ENCODE data around the gene RGS17.

Gene RGS17

GRCh38 chr6:153044295-153044694 lies 86.8 kb downstream of the RGS17 start:
- DNase-seq: no peak
- Histone ChIP-seq H3K27me3 (replicated peaks in 2 of 5; ENCODE audit: control insufficient read depth in 4 of 5, insufficient read depth in 5 of 5, low read length in 4 of 5) (no peaks in the 10 kb centered on the region), H3K4me3 (ENCODE audit: control insufficient read depth in 1 of 7, extremely low read depth in 1 of 7, insufficient read depth in 4 of 7, low read depth in 2 of 7, low read length in 6 of 7) (no peak overlapping the region), H3K9me3 (ENCODE audit: control extremely low read depth in 1 of 5, control insufficient read depth in 4 of 5, insufficient read depth in 2 of 5, low read depth in 1 of 5, low read length in 4 of 5) (no peaks in the 10 kb centered on the region), H3K4me1 (ENCODE audit: control extremely low read depth in 1 of 4, control insufficient read depth in 4 of 4, insufficient read depth in 4 of 4, low read length in 3 of 4) (no peaks in the 10 kb centered on the region), H3K27ac (ENCODE audit: insufficient read depth in 1 of 2, low read depth in 1 of 2, low read length in 2 of 2, poor library complexity in 1 of 2, severe bottlenecking in 2 of 2) (no peak overlapping the region), H3K36me3 (ENCODE audit: control insufficient read depth in 4 of 4, insufficient read depth in 4 of 4, low read length in 3 of 4) (no peaks in the 10 kb centered on the region)
- WGBS (ENCODE audit: insufficient coverage): no CpG with 5 or more reads among the region's 4 CpGs
- CTCF ChIA-PET: no interaction called here
- POLR2A ChIA-PET: no interaction called here

DNA sequence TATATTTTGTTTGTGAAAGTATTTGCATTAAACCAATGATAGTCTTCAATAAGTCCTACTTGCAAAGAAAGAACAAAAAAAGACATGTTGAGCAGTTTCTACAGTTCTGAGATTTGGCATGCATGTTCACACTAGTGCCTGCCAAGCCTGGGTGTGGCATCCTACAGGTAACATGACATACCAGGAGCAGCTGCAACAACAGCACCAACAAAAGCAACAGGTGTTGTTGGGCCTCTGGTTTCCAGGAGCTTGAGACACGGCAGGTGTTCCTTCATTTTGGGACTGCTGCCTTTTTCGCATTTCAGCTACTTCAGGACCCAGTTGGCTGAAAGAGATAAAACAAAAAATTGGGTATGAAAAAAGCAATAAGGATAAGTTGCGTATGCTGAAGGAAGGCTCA lies 87.4 kb downstream of the RGS17 start:
- CTCF ChIA-PET: interaction anchor here (1.4 kb wide), 1 partner anchor 13 kb away, joined by 4 read pairs; no protein-coding TSS in a partner anchor
- WGBS (ENCODE audit: insufficient coverage): 98% methylated on average over 3 of the region's 3 CpGs

DNA sequence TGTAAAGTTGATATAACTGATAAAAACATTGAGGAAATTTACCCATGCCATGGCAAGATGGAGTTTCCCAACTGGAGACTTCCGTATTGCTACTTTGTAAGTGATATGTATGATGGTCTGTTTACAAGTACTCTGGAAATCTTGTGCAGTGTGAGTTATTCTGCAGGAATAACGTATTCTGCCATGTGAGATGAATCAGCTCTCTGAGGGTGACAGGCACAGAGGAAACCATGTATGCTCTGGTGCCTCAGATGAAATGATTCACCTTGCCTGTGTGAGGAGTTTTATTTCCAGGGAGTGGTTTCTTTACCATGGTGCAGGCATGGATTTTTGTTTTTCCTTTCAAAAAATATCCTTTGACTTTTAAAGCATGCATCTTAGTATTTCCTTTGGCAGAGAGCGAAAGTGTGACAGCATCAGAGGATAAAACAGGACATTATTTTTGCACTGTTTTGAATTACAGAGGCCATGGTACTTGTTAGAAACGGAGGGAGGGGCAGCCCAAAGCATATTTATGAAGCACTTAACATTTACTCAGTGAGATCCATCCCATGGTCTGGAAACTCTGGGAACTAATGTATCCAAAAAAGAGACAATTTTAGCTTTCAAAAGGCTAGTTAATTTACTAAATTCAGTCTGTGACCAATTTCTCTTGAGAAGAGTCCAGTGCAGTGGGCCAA lies 92.6 kb downstream of the RGS17 start:
- Histone ChIP-seq H3K4me1 (ENCODE audit: control extremely low read depth in 1 of 4, control insufficient read depth in 4 of 4, insufficient read depth in 4 of 4, low read length in 3 of 4) (no peaks in the 10 kb centered on the region), H3K36me3 (ENCODE audit: control insufficient read depth in 4 of 4, insufficient read depth in 4 of 4, low read length in 3 of 4) (no peaks in the 10 kb centered on the region), H3K9me3 (ENCODE audit: control extremely low read depth in 1 of 5, control insufficient read depth in 4 of 5, insufficient read depth in 2 of 5, low read depth in 1 of 5, low read length in 4 of 5) (no peaks in the 10 kb centered on the region), H3K27me3 (replicated peaks in 2 of 5; ENCODE audit: control insufficient read depth in 4 of 5, insufficient read depth in 5 of 5, low read length in 4 of 5) (no peaks in the 10 kb centered on the region), H3K27ac (ENCODE audit: insufficient read depth in 1 of 2, low read depth in 1 of 2, low read length in 2 of 2, poor library complexity in 1 of 2, severe bottlenecking in 2 of 2) (no peak overlapping the region), H3K4me3 (ENCODE audit: control insufficient read depth in 1 of 7, extremely low read depth in 1 of 7, insufficient read depth in 4 of 7, low read depth in 2 of 7, low read length in 6 of 7) (no peak overlapping the region)
- ChIA-PET POLR2A (no interaction called here), CTCF (interaction anchor here (1.1 kb wide), 1 partner anchor 193 kb away, joined by 3 read pairs; no protein-coding TSS in a partner anchor)
- DNase-seq: no peak
- WGBS (ENCODE audit: insufficient coverage): 67% methylated on average over 3 of the region's 4 CpGs

More for the DNA sequence above, 87.4 kb downstream of the RGS17 start:
- H3K27me3 ChIP-seq (replicated peaks in 2 of 5; ENCODE audit: control insufficient read depth in 4 of 5, insufficient read depth in 5 of 5, low read length in 4 of 5): no peaks in the 10 kb centered on the region
- H3K4me1 ChIP-seq (ENCODE audit: control extremely low read depth in 1 of 4, control insufficient read depth in 4 of 4, insufficient read depth in 4 of 4, low read length in 3 of 4): no peaks in the 10 kb centered on the region
- DNase-seq: no peak
- H3K9me3 ChIP-seq (ENCODE audit: control extremely low read depth in 1 of 5, control insufficient read depth in 4 of 5, insufficient read depth in 2 of 5, low read depth in 1 of 5, low read length in 4 of 5): no peaks in the 10 kb centered on the region
- H3K36me3 ChIP-seq (ENCODE audit: control insufficient read depth in 4 of 4, insufficient read depth in 4 of 4, low read length in 3 of 4): no peaks in the 10 kb centered on the region
- no peak overlapping the region for H3K27ac ChIP-seq (ENCODE audit: insufficient read depth in 1 of 2, low read depth in 1 of 2, low read length in 2 of 2, poor library complexity in 1 of 2, severe bottlenecking in 2 of 2)
- POLR2A ChIA-PET: no interaction called here
- no peak overlapping the region for H3K4me3 ChIP-seq (ENCODE audit: control insufficient read depth in 1 of 7, extremely low read depth in 1 of 7, insufficient read depth in 4 of 7, low read depth in 2 of 7, low read length in 6 of 7)

GRCh38 chr6:153034139-153034538 lies 96.9 kb downstream of the RGS17 start:
- H3K4me3 ChIP-seq (ENCODE audit: control insufficient read depth in 1 of 7, extremely low read depth in 1 of 7, insufficient read depth in 4 of 7, low read depth in 2 of 7, low read length in 6 of 7): no peak overlapping the region
- H3K9me3 ChIP-seq (ENCODE audit: control extremely low read depth in 1 of 5, control insufficient read depth in 4 of 5, insufficient read depth in 2 of 5, low read depth in 1 of 5, low read length in 4 of 5): no peaks in the 10 kb centered on the region
- 94% methylated on average over 7 of the region's 9 CpGs for WGBS (ENCODE audit: insufficient coverage)
- H3K27ac ChIP-seq (ENCODE audit: insufficient read depth in 1 of 2, low read depth in 1 of 2, low read length in 2 of 2, poor library complexity in 1 of 2, severe bottlenecking in 2 of 2): no peak overlapping the region
- no peak for DNase-seq
- H3K27me3 ChIP-seq (replicated peaks in 2 of 5; ENCODE audit: control insufficient read depth in 4 of 5, insufficient read depth in 5 of 5, low read length in 4 of 5): no peaks in the 10 kb centered on the region
- H3K36me3 ChIP-seq (ENCODE audit: control insufficient read depth in 4 of 4, insufficient read depth in 4 of 4, low read length in 3 of 4): no peaks in the 10 kb centered on the region
- ChIA-PET CTCF (interaction anchor here (0.5 to 1.7 kb wide), 7 partner anchors 58 to 478 kb away, joined by 3 to 5 read pairs (median 3); no protein-coding TSS in a partner anchor), POLR2A (no interaction called here)
- peaks cover 0 to 2% (median 0%) of the 10 kb centered on the region in 4 experiments for H3K4me1 ChIP-seq (ENCODE audit: control extremely low read depth in 1 of 4, control insufficient read depth in 4 of 4, insufficient read depth in 4 of 4, low read length in 3 of 4)

DNA sequence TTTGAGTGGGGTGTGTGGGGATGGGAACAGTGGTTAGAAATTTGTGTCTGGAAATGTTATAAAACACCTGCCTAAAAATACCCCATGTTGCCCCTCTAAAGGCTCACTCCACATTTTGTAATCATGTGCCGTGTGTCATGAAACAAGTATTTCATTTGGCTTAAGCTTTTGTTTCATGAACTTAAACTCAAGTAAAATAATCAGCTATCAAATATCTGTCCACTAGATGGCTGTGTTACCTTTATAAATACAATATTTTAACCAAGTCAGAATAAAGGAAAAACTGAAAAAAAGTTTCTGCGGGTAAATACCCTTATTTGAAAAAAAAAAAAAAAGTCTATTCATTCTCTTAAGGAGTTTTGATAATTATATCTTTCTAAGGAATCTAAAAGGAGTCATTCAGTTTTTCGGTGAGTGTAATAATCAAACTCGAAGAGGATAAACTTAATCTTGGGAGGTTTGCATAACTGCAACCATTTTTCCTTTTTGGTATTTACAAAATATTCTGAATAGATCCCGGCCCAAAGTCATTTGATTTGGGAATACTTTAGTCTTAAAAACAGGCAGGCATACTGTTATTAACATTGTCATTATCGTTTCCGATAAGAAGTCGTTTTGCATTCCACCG lies 98.7 kb downstream of the RGS17 start:
- ChIA-PET POLR2A (no interaction called here), CTCF (interaction anchor here (0.7 to 2.9 kb wide), 9 partner anchors 9 to 932 kb away, joined by 3 to 21 read pairs (median 3); no protein-coding TSS in a partner anchor)
- Histone ChIP-seq H3K4me1 (ENCODE audit: control extremely low read depth in 1 of 4, control insufficient read depth in 4 of 4, insufficient read depth in 4 of 4, low read length in 3 of 4) (peaks cover 0 to 2% (median 0%) of the 10 kb centered on the region in 4 experiments), H3K36me3 (ENCODE audit: control insufficient read depth in 4 of 4, insufficient read depth in 4 of 4, low read length in 3 of 4) (no peaks in the 10 kb centered on the region), H3K4me3 (ENCODE audit: control insufficient read depth in 1 of 7, extremely low read depth in 1 of 7, insufficient read depth in 4 of 7, low read depth in 2 of 7, low read length in 6 of 7) (no peak overlapping the region), H3K9me3 (ENCODE audit: control extremely low read depth in 1 of 5, control insufficient read depth in 4 of 5, insufficient read depth in 2 of 5, low read depth in 1 of 5, low read length in 4 of 5) (no peaks in the 10 kb centered on the region), H3K27me3 (replicated peaks in 2 of 5; ENCODE audit: control insufficient read depth in 4 of 5, insufficient read depth in 5 of 5, low read length in 4 of 5) (no peaks in the 10 kb centered on the region), H3K27ac (ENCODE audit: insufficient read depth in 1 of 2, low read depth in 1 of 2, low read length in 2 of 2, poor library complexity in 1 of 2, severe bottlenecking in 2 of 2) (no peak overlapping the region)
- peak; percentile 49 to 72 (median 69) for DNase-seq
- 67% methylated on average over 3 of the region's 9 CpGs for WGBS (ENCODE audit: insufficient coverage)

DNA sequence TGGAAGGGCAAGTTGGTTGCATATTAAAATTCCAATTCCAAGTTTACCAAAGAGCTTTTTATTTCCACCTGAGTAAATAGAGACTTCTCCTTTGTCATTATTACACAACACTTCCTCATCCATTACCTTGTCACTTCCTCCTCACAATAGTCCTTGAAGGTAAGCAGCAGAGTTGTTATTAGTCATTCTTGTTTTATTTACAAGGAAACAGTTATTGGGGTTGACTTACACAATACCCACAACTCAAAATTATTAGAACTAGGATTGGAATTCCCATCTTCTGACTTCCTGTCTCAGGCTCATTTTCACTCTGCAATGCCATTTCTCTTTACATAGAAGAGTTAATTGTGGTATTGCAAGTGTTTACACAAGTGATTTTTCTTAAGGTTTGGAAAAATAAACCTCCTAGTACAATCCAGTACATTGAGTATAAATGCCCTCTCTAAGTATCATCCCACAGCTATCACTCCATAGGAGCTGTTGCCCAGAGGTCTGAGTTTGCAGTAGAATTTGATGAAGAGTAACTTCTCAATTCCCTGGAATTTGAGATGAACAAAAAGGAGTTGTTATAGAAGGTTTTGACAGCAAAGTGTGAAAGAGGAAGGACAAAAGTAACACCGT lies 99.6 kb downstream of the RGS17 start:
- H3K27me3 ChIP-seq (replicated peaks in 2 of 5; ENCODE audit: control insufficient read depth in 4 of 5, insufficient read depth in 5 of 5, low read length in 4 of 5): no peaks in the 10 kb centered on the region
- ChIA-PET POLR2A (no interaction called here), CTCF (interaction anchor here (0.8 to 2.9 kb wide), 9 partner anchors 10 to 1777 kb away, joined by 3 to 21 read pairs (median 3); no protein-coding TSS in a partner anchor)
- WGBS (ENCODE audit: insufficient coverage): no CpG with 5 or more reads among the region's 1 CpG
- no peaks in the 10 kb centered on the region for H3K36me3 ChIP-seq (ENCODE audit: control insufficient read depth in 4 of 4, insufficient read depth in 4 of 4, low read length in 3 of 4)
- DNase-seq: peak in 2 of 3 donors; percentile 18 to 44
- H3K4me3 ChIP-seq (ENCODE audit: control insufficient read depth in 1 of 7, extremely low read depth in 1 of 7, insufficient read depth in 4 of 7, low read depth in 2 of 7, low read length in 6 of 7): no peak overlapping the region
- H3K4me1 ChIP-seq (ENCODE audit: control extremely low read depth in 1 of 4, control insufficient read depth in 4 of 4, insufficient read depth in 4 of 4, low read length in 3 of 4): peaks cover 0 to 2% (median 0%) of the 10 kb centered on the region in 4 experiments
- no peaks in the 10 kb centered on the region for H3K9me3 ChIP-seq (ENCODE audit: control extremely low read depth in 1 of 5, control insufficient read depth in 4 of 5, insufficient read depth in 2 of 5, low read depth in 1 of 5, low read length in 4 of 5)
- no peak overlapping the region for H3K27ac ChIP-seq (ENCODE audit: insufficient read depth in 1 of 2, low read depth in 1 of 2, low read length in 2 of 2, poor library complexity in 1 of 2, severe bottlenecking in 2 of 2)

DNA sequence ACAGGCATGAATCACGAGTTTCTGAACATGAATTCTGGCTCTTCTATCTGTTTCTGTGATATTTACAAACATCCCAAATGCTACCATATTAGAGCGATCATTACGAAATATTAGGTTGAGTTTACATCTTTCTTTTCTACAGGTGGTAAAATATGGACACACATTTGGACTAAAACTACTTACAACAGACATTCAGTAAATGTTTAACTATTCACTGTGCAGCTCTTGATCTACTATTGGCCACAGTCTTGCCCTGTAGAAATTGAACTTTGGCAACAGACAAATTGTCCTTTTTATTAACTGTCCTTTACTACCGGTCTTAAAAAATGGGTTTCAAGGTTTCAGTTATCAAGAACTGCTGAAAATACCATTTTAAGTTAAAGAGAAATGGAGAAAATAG lies 102.1 kb downstream of the RGS17 start:
- no peak overlapping the region for H3K4me3 ChIP-seq (ENCODE audit: control insufficient read depth in 1 of 7, extremely low read depth in 1 of 7, insufficient read depth in 4 of 7, low read depth in 2 of 7, low read length in 6 of 7)
- ChIA-PET POLR2A (no interaction called here), CTCF (interaction anchor here (1.4 kb wide), 1 partner anchor 10 kb away, joined by 3 read pairs; no protein-coding TSS in a partner anchor)
- H3K4me1 ChIP-seq (ENCODE audit: control extremely low read depth in 1 of 4, control insufficient read depth in 4 of 4, insufficient read depth in 4 of 4, low read length in 3 of 4): peaks cover 0 to 6% (median 0%) of the 10 kb centered on the region in 4 experiments
- H3K27ac ChIP-seq (ENCODE audit: insufficient read depth in 1 of 2, low read depth in 1 of 2, low read length in 2 of 2, poor library complexity in 1 of 2, severe bottlenecking in 2 of 2): no peak overlapping the region
- H3K9me3 ChIP-seq (ENCODE audit: control extremely low read depth in 1 of 5, control insufficient read depth in 4 of 5, insufficient read depth in 2 of 5, low read depth in 1 of 5, low read length in 4 of 5): no peaks in the 10 kb centered on the region
- H3K36me3 ChIP-seq (ENCODE audit: control insufficient read depth in 4 of 4, insufficient read depth in 4 of 4, low read length in 3 of 4): no peaks in the 10 kb centered on the region
- DNase-seq: no peak
- WGBS (ENCODE audit: insufficient coverage): 100% methylated on average over 2 of the region's 4 CpGs
- H3K27me3 ChIP-seq (replicated peaks in 2 of 5; ENCODE audit: control insufficient read depth in 4 of 5, insufficient read depth in 5 of 5, low read length in 4 of 5): no peaks in the 10 kb centered on the region
